B cell (primary cell): ENCODE data around the gene SLC4A5.

Source experiments
- CTCF ChIP-seq: fragments of 200-600 bp; IDR thresholded peaks from one replicate; pipeline ENCODE4 v1.8.0; 2022; ENCODE audit warnings: antibody characterized with exemption, mild to moderate bottlenecking
- EZH2 ChIP-seq: IDR thresholded peaks from 2 replicates; pipeline ENCODE4 v1.6.1; 2012; ENCODE audit warnings: borderline replicate concordance, low read depth, mild to moderate bottlenecking, moderate library complexity, low read length; ENCODE audit not compliant: insufficient read depth, poor library complexity, severe bottlenecking

- no peak for TF ChIP-seq CTCF
- TF ChIP-seq EZH2 = no peak
Measured at GRCh38 chr2:74291218-74291544, 52.0 kb downstream of the SLC4A5 start.
